ENCODE data around the gene ATP5MC2. TPM values are rescaled to one million over a fixed set of nuclear protein-coding genes. Genes with fewer than 3 reads are reported as not detected.

The ATP5MC2 gene
- total and polyA plus RNA-seq, 2 of the 4 experiments (the other 2 are of a cell fraction) = 309 to 361 TPM

DNA sequence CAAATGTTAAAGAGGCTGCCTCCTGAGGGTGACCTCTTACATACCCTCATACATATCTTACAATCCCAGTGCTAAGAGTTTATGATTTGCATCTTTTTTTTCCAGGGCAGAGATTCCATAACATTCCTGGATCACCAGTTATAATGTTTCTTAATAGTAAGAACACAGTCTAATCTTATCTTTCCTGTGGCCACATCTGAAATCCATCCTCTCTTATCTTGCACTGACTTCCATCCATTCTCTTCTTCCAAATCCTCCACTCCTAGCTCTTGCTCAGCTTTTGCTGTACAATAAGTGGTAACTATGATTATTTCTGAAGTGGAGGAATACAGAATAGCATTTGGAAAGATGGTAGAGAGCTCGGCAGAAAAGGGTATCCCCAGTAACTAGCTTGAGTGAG lies 45.1 kb upstream of the ATP5MC2 start:
- POLR2A ChIA-PET (ENCODE audit: unreplicated experiment) = no interaction called here

More for the DNA sequence above, 45.1 kb upstream of the ATP5MC2 start:
- Histone ChIP-seq H3K4me3 (ENCODE audit: insufficient read depth, low read depth, low read length) (no peak overlapping the region), H3K4me1 (ENCODE audit: control insufficient read depth, insufficient read depth, low read length) (peaks cover 10% of the 10 kb centered on the region), H3K4ac (ENCODE audit: low read depth, low read length) (no peak overlapping the region), H2BK20ac (ENCODE audit: low read depth, low read length) (no peak overlapping the region), H2BK120ac (ENCODE audit: low read depth, low read length) (no peak overlapping the region), H2AK5ac (ENCODE audit: low read depth, low read length) (no peak overlapping the region), H3K9me3 (ENCODE audit: control insufficient read depth, insufficient read depth, low read length) (no peaks in the 10 kb centered on the region), H4K91ac (ENCODE audit: insufficient read depth, low read depth, low read length) (no peak overlapping the region), H2AK9ac (replicated peaks; ENCODE audit: low read depth, low read length, poor library complexity) (no peak overlapping the region), H3K23ac (ENCODE audit: low read depth, low read length) (no peak overlapping the region), H3K56ac (ENCODE audit: extremely low read depth, insufficient read depth, low read length) (no peak overlapping the region), H3K14ac (replicated peaks; ENCODE audit: low read depth, low read length) (no peak overlapping the region), H3K9ac (ENCODE audit: low read depth, low read length) (no peak overlapping the region), H3K79me1 (ENCODE audit: low read depth in 1 of 2, low read length in 2 of 2) (peaks cover 10 to 11% of the 10 kb centered on the region in 2 experiments), H2BK5ac (ENCODE audit: low read depth, low read length, poor library complexity, severe bottlenecking) (no peak overlapping the region), H2AFZ (replicated peaks; ENCODE audit: low read length, poor library complexity) (no peak overlapping the region), H3K18ac (ENCODE audit: low read depth, low read length) (no peak overlapping the region), H2BK15ac (ENCODE audit: low read depth, low read length) (no peak overlapping the region), H4K8ac (ENCODE audit: low read depth in 2 of 2, low read length in 2 of 2) (no peak overlapping the region), H3K27ac (ENCODE audit: insufficient read depth, low read length) (no peak overlapping the region), H3K27me3 (ENCODE audit: control insufficient read depth, insufficient read depth, low read length) (no peaks in the 10 kb centered on the region), H3K9me1 (ENCODE audit: insufficient read depth, low read length) (peaks cover 11% of the 10 kb centered on the region), H3K36me3 (ENCODE audit: control insufficient read depth, insufficient read depth, low read length) (peaks cover 49% of the 10 kb centered on the region), H3K4me2 (ENCODE audit: low read depth, low read length) (no peak overlapping the region), H4K20me1 (ENCODE audit: insufficient read depth, low read length) (peaks cover 3% of the 10 kb centered on the region; the same call in 1 of the 2 replicates), H4K5ac (ENCODE audit: low read depth, low read length) (no peak overlapping the region)
- ATAC-seq (ENCODE audit: low read depth) (no peak), DNase-seq (no peak)
- BruUV-seq (replicated peaks) = no TSS peak
- TF ChIP-seq BHLHE40 (IDR thresholded peaks at IDR 0.05; ENCODE audit: low read depth, low read length) (no peak), MXI1 (IDR thresholded peaks at IDR 0.05; ENCODE audit: borderline replicate concordance, low read depth, low read length) (no peak), RCOR1 (IDR thresholded peaks at IDR 0.05; ENCODE audit: insufficient replicate concordance, low read length) (no peak), FOS (IDR thresholded peaks at IDR 0.05; ENCODE audit: low read depth, low read length) (no peak), NFE2L2 (IDR thresholded peaks at IDR 0.05; ENCODE audit: low read depth, low read length) (no peak), MAZ (IDR thresholded peaks at IDR 0.05; ENCODE audit: borderline replicate concordance, low read depth, low read length) (no peak)
- TF ChIP-seq, protein P1, sequence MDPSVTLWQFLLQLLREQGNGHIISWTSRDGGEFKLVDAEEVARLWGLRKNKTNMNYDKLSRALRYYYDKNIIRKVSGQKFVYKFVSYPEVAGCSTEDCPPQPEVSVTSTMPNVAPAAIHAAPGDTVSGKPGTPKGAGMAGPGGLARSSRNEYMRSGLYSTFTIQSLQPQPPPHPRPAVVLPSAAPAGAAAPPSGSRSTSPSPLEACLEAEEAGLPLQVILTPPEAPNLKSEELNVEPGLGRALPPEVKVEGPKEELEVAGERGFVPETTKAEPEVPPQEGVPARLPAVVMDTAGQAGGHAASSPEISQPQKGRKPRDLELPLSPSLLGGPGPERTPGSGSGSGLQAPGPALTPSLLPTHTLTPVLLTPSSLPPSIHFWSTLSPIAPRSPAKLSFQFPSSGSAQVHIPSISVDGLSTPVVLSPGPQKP (IDR thresholded peaks at IDR 0.05; ENCODE audit: borderline replicate concordance, low read depth, low read length) = no peak
- TF ChIP-seq, protein P2, sequence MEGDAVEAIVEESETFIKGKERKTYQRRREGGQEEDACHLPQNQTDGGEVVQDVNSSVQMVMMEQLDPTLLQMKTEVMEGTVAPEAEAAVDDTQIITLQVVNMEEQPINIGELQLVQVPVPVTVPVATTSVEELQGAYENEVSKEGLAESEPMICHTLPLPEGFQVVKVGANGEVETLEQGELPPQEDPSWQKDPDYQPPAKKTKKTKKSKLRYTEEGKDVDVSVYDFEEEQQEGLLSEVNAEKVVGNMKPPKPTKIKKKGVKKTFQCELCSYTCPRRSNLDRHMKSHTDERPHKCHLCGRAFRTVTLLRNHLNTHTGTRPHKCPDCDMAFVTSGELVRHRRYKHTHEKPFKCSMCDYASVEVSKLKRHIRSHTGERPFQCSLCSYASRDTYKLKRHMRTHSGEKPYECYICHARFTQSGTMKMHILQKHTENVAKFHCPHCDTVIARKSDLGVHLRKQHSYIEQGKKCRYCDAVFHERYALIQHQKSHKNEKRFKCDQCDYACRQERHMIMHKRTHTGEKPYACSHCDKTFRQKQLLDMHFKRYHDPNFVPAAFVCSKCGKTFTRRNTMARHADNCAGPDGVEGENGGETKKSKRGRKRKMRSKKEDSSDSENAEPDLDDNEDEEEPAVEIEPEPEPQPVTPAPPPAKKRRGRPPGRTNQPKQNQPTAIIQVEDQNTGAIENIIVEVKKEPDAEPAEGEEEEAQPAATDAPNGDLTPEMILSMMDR (conservative IDR thresholded peaks at IDR 0.05; ENCODE audit: low read depth, low read length) = no peak
- 71% methylated on average over 1 of the region's 1 CpG; no CpG with 5 or more reads in 1 of the 2 experiments for WGBS, 2 experiments (ENCODE audit: extremely low coverage in 2 of 2, insufficient read length in 1 of 2)
- dilution Hi-C loops (cut with HindIII; ENCODE audit: low sequenced_read_pairs, unreplicated experiment) (no loop called here), intact Hi-C loops (cut with micrococcal nuclease) (no loop called here), in situ Hi-C loops (cut with MboI; ENCODE audit: low sequenced_read_pairs) (no loop called here)
- CTCF ChIA-PET = no interaction called here
